Measurements from ENCODE around the gene ZNF500. TPM values are rescaled to one million over a fixed set of nuclear protein-coding genes. Genes with fewer than 3 reads are reported as not detected.

The ZNF500 gene
- total RNA-seq, 1 experiment from 2014 or later, result 29.2 TPM

DNA sequence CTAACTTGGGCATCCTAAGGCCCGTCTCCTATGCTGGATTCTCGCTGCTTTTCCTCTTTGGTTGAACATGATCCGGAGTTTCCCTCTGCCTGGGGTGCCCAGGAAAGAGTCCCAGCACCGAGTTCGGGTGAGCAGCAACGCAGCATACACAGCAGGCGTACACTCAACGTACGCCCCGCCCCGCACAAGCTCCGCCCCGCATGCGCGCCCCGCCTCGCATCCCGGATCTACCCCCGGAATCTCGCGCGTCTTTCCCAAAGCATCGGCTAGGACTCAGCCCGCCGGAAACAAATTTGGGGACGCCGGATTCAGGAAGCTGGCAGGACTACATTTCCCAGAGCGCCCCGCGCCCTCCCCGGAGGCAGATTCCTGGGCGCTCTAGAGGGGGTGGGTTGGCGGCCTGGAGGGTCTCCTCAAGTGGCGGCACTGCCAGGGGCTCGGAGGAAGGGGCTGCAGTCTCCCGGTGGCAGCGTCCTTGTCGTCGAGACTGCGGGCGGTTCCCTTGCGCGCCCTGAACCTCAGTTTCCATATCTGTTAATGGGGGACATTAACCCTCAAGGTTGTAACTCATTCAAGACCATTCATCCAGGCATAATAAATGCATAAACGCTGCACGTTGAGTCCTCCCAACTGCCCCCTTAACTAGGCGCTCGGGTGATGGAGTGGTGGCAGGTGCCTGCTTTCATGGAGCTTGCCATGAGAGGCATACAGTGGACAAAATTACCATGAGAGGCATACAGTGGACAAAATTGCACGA, 1.8 kb upstream of the ZNF500 start:
- H3F3A ChIP-seq (ENCODE audit: insufficient read depth, low read depth), result peaks cover 11% of the 10 kb centered on the region; the same call in 1 of the 2 replicates
- no peaks in the 10 kb centered on the region for H3K9me3 ChIP-seq (ENCODE audit: insufficient read depth, low read depth)
- BruUV-seq (replicated peaks), result no TSS peak
- H4K20me1 ChIP-seq (ENCODE audit: insufficient read depth), result no peaks in the 10 kb centered on the region
- peak overlapping the region; percentile 70 for H3K4me3 ChIP-seq
- peaks cover 17% of the 10 kb centered on the region for H3K79me2 ChIP-seq (ENCODE audit: low read depth)
- no peaks in the 10 kb centered on the region for H3K36me3 ChIP-seq (ENCODE audit: low read depth)
- H3K27me3 ChIP-seq (ENCODE audit: insufficient read depth, low read depth), result no peaks in the 10 kb centered on the region
- POLR2A ChIA-PET (ENCODE audit: unreplicated experiment), result interaction anchor here (0.5 to 1.4 kb wide), 7 partner anchors 12 to 378 kb away, joined by 3 to 7 read pairs (median 4); partner anchors contain the start of genes DNAAF8 and ROGDI
- TF ChIP-seq, protein P1, sequence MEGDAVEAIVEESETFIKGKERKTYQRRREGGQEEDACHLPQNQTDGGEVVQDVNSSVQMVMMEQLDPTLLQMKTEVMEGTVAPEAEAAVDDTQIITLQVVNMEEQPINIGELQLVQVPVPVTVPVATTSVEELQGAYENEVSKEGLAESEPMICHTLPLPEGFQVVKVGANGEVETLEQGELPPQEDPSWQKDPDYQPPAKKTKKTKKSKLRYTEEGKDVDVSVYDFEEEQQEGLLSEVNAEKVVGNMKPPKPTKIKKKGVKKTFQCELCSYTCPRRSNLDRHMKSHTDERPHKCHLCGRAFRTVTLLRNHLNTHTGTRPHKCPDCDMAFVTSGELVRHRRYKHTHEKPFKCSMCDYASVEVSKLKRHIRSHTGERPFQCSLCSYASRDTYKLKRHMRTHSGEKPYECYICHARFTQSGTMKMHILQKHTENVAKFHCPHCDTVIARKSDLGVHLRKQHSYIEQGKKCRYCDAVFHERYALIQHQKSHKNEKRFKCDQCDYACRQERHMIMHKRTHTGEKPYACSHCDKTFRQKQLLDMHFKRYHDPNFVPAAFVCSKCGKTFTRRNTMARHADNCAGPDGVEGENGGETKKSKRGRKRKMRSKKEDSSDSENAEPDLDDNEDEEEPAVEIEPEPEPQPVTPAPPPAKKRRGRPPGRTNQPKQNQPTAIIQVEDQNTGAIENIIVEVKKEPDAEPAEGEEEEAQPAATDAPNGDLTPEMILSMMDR (conservative IDR thresholded peaks at IDR 0.05), result no peak
- TF ChIP-seq EZH2 (IDR thresholded peaks at IDR 0.05; ENCODE audit: low read depth), result no peak
- peak overlapping the region; percentile 89 for H3K4me2 ChIP-seq
- H2AFZ ChIP-seq, result peak overlapping the region; percentile 85
- peak; percentile 86 to 99 for DNase-seq
- H3K27ac ChIP-seq, result peak overlapping the region; percentile 68
- H3K4me1 ChIP-seq (replicated peaks; ENCODE audit: insufficient read depth), result peaks cover 10% of the 10 kb centered on the region
- CTCF ChIA-PET, result no interaction called here
- intact Hi-C loops (cut with micrococcal nuclease; ENCODE audit: unreplicated experiment), result loop anchor here (1.0 to 5.0 kb wide), 4 partner anchors 27 to 189 kb away; partner anchors contain the start of genes ANKS3, DNAAF8, ROGDI and SEC14L5
- H3K9me2 ChIP-seq (ENCODE audit: insufficient read depth), result no peaks in the 10 kb centered on the region

DNA sequence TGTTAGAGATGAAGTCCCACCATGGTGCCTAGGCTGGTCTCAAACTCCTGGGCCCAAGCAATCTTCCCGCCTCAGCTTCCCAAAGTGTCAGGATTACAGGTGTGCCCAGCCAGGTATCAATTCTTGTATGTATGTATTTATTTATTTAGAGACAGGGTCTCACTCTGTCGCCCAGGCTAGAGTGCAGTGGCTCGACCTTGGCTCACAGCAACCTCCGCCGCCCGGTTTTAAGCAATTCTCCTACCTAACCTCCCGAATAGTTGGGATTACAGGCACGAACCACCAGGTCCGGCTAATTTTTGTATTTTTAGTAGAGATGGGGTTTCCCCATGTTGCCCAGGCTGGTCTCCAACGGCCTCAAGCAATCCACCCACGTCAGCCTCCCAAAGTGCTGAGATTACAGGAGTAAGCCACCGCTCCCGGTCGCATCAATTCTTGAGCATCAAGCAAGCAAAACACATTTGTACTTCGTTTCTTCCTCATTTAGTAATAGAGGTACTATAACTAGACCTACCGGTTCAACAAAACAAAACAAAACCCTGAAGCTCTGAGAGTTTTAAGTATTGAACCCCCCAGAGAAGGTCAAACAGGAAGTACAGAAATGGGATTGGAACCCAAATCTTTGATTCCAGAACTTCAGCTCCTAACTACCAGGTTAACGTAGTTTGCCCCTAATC, 1.0 kb upstream of the ZNF500 start:
- POLR2A ChIA-PET (ENCODE audit: unreplicated experiment), result interaction anchor here (0.7 to 1.4 kb wide), 4 partner anchors 12 to 377 kb away, joined by 3 to 4 read pairs (median 4); no protein-coding TSS in a partner anchor
- no peak for TF ChIP-seq EZH2 (IDR thresholded peaks at IDR 0.05; ENCODE audit: low read depth)
- TF ChIP-seq, protein P1 (conservative IDR thresholded peaks at IDR 0.05), result no peak
- H3K27ac ChIP-seq, result peak overlapping the region; percentile 68
- CTCF ChIA-PET, result no interaction called here
- TSS peak; percentile 53 for BruUV-seq (replicated peaks)
- peak overlapping the region; percentile 85 for H2AFZ ChIP-seq
- peaks cover 11% of the 10 kb centered on the region; the same call in 1 of the 2 replicates for H3F3A ChIP-seq (ENCODE audit: insufficient read depth, low read depth)
- H3K27me3 ChIP-seq (ENCODE audit: insufficient read depth, low read depth), result no peaks in the 10 kb centered on the region
- H3K4me2 ChIP-seq, result peak overlapping the region; percentile 89
- no peaks in the 10 kb centered on the region for H3K9me3 ChIP-seq (ENCODE audit: insufficient read depth, low read depth)
- no peaks in the 10 kb centered on the region for H3K9me2 ChIP-seq (ENCODE audit: insufficient read depth)
- no peaks in the 10 kb centered on the region for H4K20me1 ChIP-seq (ENCODE audit: insufficient read depth)
- H3K36me3 ChIP-seq (ENCODE audit: low read depth), result no peaks in the 10 kb centered on the region
- DNase-seq, result peak; percentile 31 to 66
- peaks cover 17% of the 10 kb centered on the region for H3K79me2 ChIP-seq (ENCODE audit: low read depth)
- intact Hi-C loops (cut with micrococcal nuclease; ENCODE audit: unreplicated experiment), result loop anchor here (1.0 to 5.0 kb wide), 4 partner anchors 27 to 189 kb away; partner anchors contain the start of genes ANKS3, DNAAF8, ROGDI and SEC14L5
- peak overlapping the region; percentile 70 for H3K4me3 ChIP-seq
- H3K4me1 ChIP-seq (replicated peaks; ENCODE audit: insufficient read depth), result peaks cover 10% of the 10 kb centered on the region
